GM12891 (cell line): ENCODE data around the gene ARHGAP8.

ENCODE experiments used
- POLR2A ChIP-seq: IDR thresholded peaks from 2 replicates; pipeline ENCODE4 v1.6.1; 2011; ENCODE audit warnings: low read depth, low read length, control low read depth
- POLR2AphosphoS5 ChIP-seq: IDR thresholded peaks from 2 replicates; pipeline ENCODE4 v1.6.1; 2011; ENCODE audit warnings: low read depth, low read length, control low read depth
- TAF1 ChIP-seq: IDR thresholded peaks from 2 replicates; pipeline ENCODE4 v1.6.1; 2011; ENCODE audit warnings: low read depth, low read length, control low read depth

GRCh38 chr22:44703255-44703870, 49.0 kb upstream of the ARHGAP8 start:
- TF ChIP-seq POLR2A (no peak), TAF1 (no peak), POLR2AphosphoS5 (no peak)
